ENCODE results near the gene CENPE. TPM values are rescaled to one million over a fixed set of nuclear protein-coding genes. Genes with fewer than 3 reads are reported as not detected.
A peak's percentile ranks its signal among the peaks of the same experiment; 100 is the strongest.

CENPE gene
- total RNA-seq, 1 donor from 2014 or later: 8.5 TPM

- Mint-ChIP-seq H3K36me3 (ENCODE audit: unreplicated experiment) (no peaks in the 10 kb centered on the region), H3K4me3 (ENCODE audit: unreplicated experiment) (no peak overlapping the region)
These were observed 89.6 kb downstream of the CENPE start for GRCh38 chr4:103108542-103108941.

GRCh38 chr4:103105558-103106356, 92.4 kb downstream of the CENPE start:
- H3K36me3 Mint-ChIP-seq (ENCODE audit: unreplicated experiment): no peaks in the 10 kb centered on the region
- DNase-seq: no peak
- no peaks in the 10 kb centered on the region for H3K27me3 Mint-ChIP-seq (ENCODE audit: unreplicated experiment)
- H3K4me3 Mint-ChIP-seq (ENCODE audit: unreplicated experiment): no peak overlapping the region
- H3K27ac Mint-ChIP-seq (ENCODE audit: unreplicated experiment): no peak overlapping the region
- TF ChIP-seq CTCF (IDR thresholded peaks at IDR 0.05; ENCODE audit: partially characterized antibody, unreplicated experiment): no peak
- H3K9me3 Mint-ChIP-seq (ENCODE audit: unreplicated experiment): no peaks in the 10 kb centered on the region
- no peaks in the 10 kb centered on the region for H3K4me1 Mint-ChIP-seq (ENCODE audit: low read depth, unreplicated experiment)

More at GRCh38 chr4:103108542-103108941, 89.6 kb downstream of the CENPE start:
- no peaks in the 10 kb centered on the region for H3K9me3 Mint-ChIP-seq (ENCODE audit: unreplicated experiment)
- DNase-seq: no peak
- H3K4me1 Mint-ChIP-seq (ENCODE audit: low read depth, unreplicated experiment): no peaks in the 10 kb centered on the region
- H3K27ac Mint-ChIP-seq (ENCODE audit: unreplicated experiment): no peak overlapping the region
- H3K27me3 Mint-ChIP-seq (ENCODE audit: unreplicated experiment): no peaks in the 10 kb centered on the region
- TF ChIP-seq CTCF (IDR thresholded peaks at IDR 0.05; ENCODE audit: partially characterized antibody, unreplicated experiment): no peak

GRCh38 chr4:103104886-103105285, 93.3 kb downstream of the CENPE start:
- Mint-ChIP-seq H3K27me3 (ENCODE audit: unreplicated experiment) (no peaks in the 10 kb centered on the region), H3K27ac (ENCODE audit: unreplicated experiment) (no peak overlapping the region), H3K36me3 (ENCODE audit: unreplicated experiment) (no peaks in the 10 kb centered on the region), H3K4me3 (ENCODE audit: unreplicated experiment) (no peak overlapping the region), H3K4me1 (ENCODE audit: low read depth, unreplicated experiment) (no peaks in the 10 kb centered on the region), H3K9me3 (ENCODE audit: unreplicated experiment) (no peaks in the 10 kb centered on the region)
- no peak for TF ChIP-seq CTCF (IDR thresholded peaks at IDR 0.05; ENCODE audit: partially characterized antibody, unreplicated experiment)
- DNase-seq: no peak

GRCh38 chr4:103100691-103101090, 97.5 kb downstream of the CENPE start:
- H3K27me3 Mint-ChIP-seq (ENCODE audit: unreplicated experiment): peaks cover 4% of the 10 kb centered on the region
- DNase-seq: no peak
- H3K4me1 Mint-ChIP-seq (ENCODE audit: low read depth, unreplicated experiment): no peaks in the 10 kb centered on the region
- no peaks in the 10 kb centered on the region for H3K9me3 Mint-ChIP-seq (ENCODE audit: unreplicated experiment)
- no peaks in the 10 kb centered on the region for H3K36me3 Mint-ChIP-seq (ENCODE audit: unreplicated experiment)
- no peak for TF ChIP-seq CTCF (IDR thresholded peaks at IDR 0.05; ENCODE audit: partially characterized antibody, unreplicated experiment)
- no peak overlapping the region for H3K27ac Mint-ChIP-seq (ENCODE audit: unreplicated experiment)
- no peak overlapping the region for H3K4me3 Mint-ChIP-seq (ENCODE audit: unreplicated experiment)

GRCh38 chr4:103099691-103100392, 98.3 kb downstream of the CENPE start, which contains the start of gene BDH2:
TSS of gene BDH2 (minus strand) at chr4:103099834. CDS start at chr4:103096254, 3,580 bp downstream.
- no peaks in the 10 kb centered on the region for H3K4me1 Mint-ChIP-seq (ENCODE audit: low read depth, unreplicated experiment)
- H3K9me3 Mint-ChIP-seq (ENCODE audit: unreplicated experiment): no peaks in the 10 kb centered on the region
- peaks cover 4% of the 10 kb centered on the region for H3K27me3 Mint-ChIP-seq (ENCODE audit: unreplicated experiment)
- no peaks in the 10 kb centered on the region for H3K36me3 Mint-ChIP-seq (ENCODE audit: unreplicated experiment)
- peak; percentile 76 for TF ChIP-seq CTCF (IDR thresholded peaks at IDR 0.05; ENCODE audit: partially characterized antibody, unreplicated experiment)
- H3K4me3 Mint-ChIP-seq (ENCODE audit: unreplicated experiment): peak within 1 kb of the TSS; percentile 88
- no peak for DNase-seq
- H3K27ac Mint-ChIP-seq (ENCODE audit: unreplicated experiment): peak within 1 kb of the TSS; percentile 69
